CD8-positive, alpha-beta memory T cell (primary cell): ENCODE results near the gene UCN2. TPM values are rescaled to one million over a fixed set of nuclear protein-coding genes. Genes with fewer than 3 reads are reported as not detected.
A peak's percentile ranks its signal among the peaks of the same experiment; 100 is the strongest.

ENCODE experiments used
- CTCF ChIA-PET: fragments of 350-600 bp; sonication (Branson Sonifier 250); formaldehyde crosslinking; loops from one replicate; lab custom pipeline; 2021; ENCODE audit warnings: antibody characterized with exemption; lab: Charles Lee
- POLR2A ChIA-PET: fragments of 350-600 bp; sonication (Branson Sonifier 250); formaldehyde crosslinking; loops from one replicate; lab custom pipeline; 2021; ENCODE audit warnings: antibody characterized with exemption; lab: Charles Lee
- DNase-seq, 5 donors: peaks; one replicate each; pipeline versions ENCODE4 v3.0.0 to v3.0.0-alpha.2; 2020 to 2022; ENCODE audit warnings: mixed read lengths in 1 of 5
- H3K27ac ChIP-seq: one replicate; pipeline ENCODE4 v1.7.0; 2013; ENCODE audit warnings: low read depth, mild to moderate bottlenecking, low read length, moderate library complexity
- H3K27me3 ChIP-seq: 2 replicates; pipeline ENCODE4 v1.7.0; 2013; ENCODE audit warnings: low read length, mild to moderate bottlenecking; ENCODE audit not compliant: insufficient read depth, poor library complexity, severe bottlenecking
- H3K36me3 ChIP-seq: 2 replicates; pipeline ENCODE4 v1.7.0; 2013; ENCODE audit warnings: mild to moderate bottlenecking, low read length, moderate library complexity; ENCODE audit not compliant: insufficient read depth
- H3K4me1 ChIP-seq: 2 replicates; pipeline ENCODE4 v1.7.0; 2013; ENCODE audit warnings: mild to moderate bottlenecking, low read length, moderate library complexity; ENCODE audit not compliant: insufficient read depth
- H3K4me3 ChIP-seq: 2 replicates; pipeline ENCODE4 v1.7.0; 2013; ENCODE audit warnings: mild to moderate bottlenecking, low read length
- H3K9me3 ChIP-seq: 2 replicates; pipeline ENCODE4 v1.7.0; 2013; ENCODE audit warnings: mild to moderate bottlenecking, low read length
- H3K27ac Mint-ChIP-seq, 8 donors: one replicate each; pipeline ENCODE4 v1.8.0; 2020 to 2021; ENCODE audit warnings: mixed read lengths in 8 of 8, mild to moderate bottlenecking in 6 of 8, inconsistent platforms in 3 of 8, moderate library complexity in 3 of 8
- H3K27me3 Mint-ChIP-seq, 2 donors: one replicate each; pipeline ENCODE4 v1.8.0; 2020 to 2021; ENCODE audit warnings: mixed read lengths in 2 of 2, mild to moderate bottlenecking in 1 of 2, moderate library complexity in 1 of 2
- H3K36me3 Mint-ChIP-seq, 3 donors: one replicate each; pipeline ENCODE4 v1.8.0; 2020 to 2021; ENCODE audit warnings: mixed read lengths in 3 of 3, inconsistent platforms in 1 of 3, mild to moderate bottlenecking in 1 of 3
- H3K4me1 Mint-ChIP-seq, 3 donors: one replicate each; pipeline ENCODE4 v1.8.0; 2020 to 2021; ENCODE audit warnings: mixed read lengths in 3 of 3, inconsistent platforms in 1 of 3, mild to moderate bottlenecking in 1 of 3
- H3K4me3 Mint-ChIP-seq, 7 donors: one replicate each; pipeline ENCODE4 v1.8.0; 2020 to 2021; ENCODE audit warnings: mixed read lengths in 7 of 7, mild to moderate bottlenecking in 6 of 7, moderate library complexity in 4 of 7, inconsistent platforms in 2 of 7
- H3K9me3 Mint-ChIP-seq, 5 donors: one replicate each; pipeline ENCODE4 v1.8.0; 2020 to 2022; ENCODE audit warnings: mixed read lengths in 5 of 5, mild to moderate bottlenecking in 3 of 5, moderate library complexity in 2 of 5, inconsistent platforms in 1 of 5
- polyA plus RNA-seq: library from polyadenylated mRNA; unstranded; fragments of 300-500 nt; fragmentation: Illumina TruSeq; gene quantifications from one replicate; pipeline ENCODE4 v1.2.3, GENCODE V29; 2021
- total RNA-seq, 2 experiments: library from RNA; stranded (reverse); gene quantifications; one replicate each; pipeline ENCODE4 v1.2.3, GENCODE V29; 2021

Gene UCN2
- total and polyA plus RNA-seq, 3 experiments from 2014 or later = not detected

- no peak overlapping the region for H3K4me3 ChIP-seq
- H3K27ac ChIP-seq = no peak overlapping the region
- no peaks in the 10 kb centered on the region for H3K9me3 ChIP-seq
- Mint-ChIP-seq H3K4me1 (peaks cover 0 to 5% (median 0%) of the 10 kb centered on the region in 3 donors), H3K9me3 (no peaks in the 10 kb centered on the region), H3K27me3 (peaks cover 0 to 10% of the 10 kb centered on the region in 2 donors), H3K36me3 (peaks cover 0 to 76% (median 13%) of the 10 kb centered on the region in 3 donors), H3K4me3 (no peak overlapping the region), H3K27ac (peak overlapping the region in 2 of 8 donors; percentile 82 to 87)
- CTCF ChIA-PET = interaction anchor here (1.7 kb wide), 1 partner anchor 10 kb away, joined by 4 read pairs; the partner anchor contains the start of gene UQCRC1
- no peaks in the 10 kb centered on the region for H3K27me3 ChIP-seq
- POLR2A ChIA-PET = no interaction called here
- peaks cover 45% of the 10 kb centered on the region for H3K36me3 ChIP-seq
- H3K4me1 ChIP-seq = no peaks in the 10 kb centered on the region
- no peak for DNase-seq
Observed at GRCh38 chr3:48599509-48600285, 36.1 kb upstream of the UCN2 start.

- no peaks in the 10 kb centered on the region for H3K4me1 ChIP-seq
- no peak overlapping the region for H3K4me3 ChIP-seq
- H3K9me3 ChIP-seq = no peaks in the 10 kb centered on the region
- no peak overlapping the region for H3K27ac ChIP-seq
- peaks cover 0 to 11% (median 2%) of the 10 kb centered on the region in 3 donors for H3K4me1 Mint-ChIP-seq
- no peak for DNase-seq
- peaks cover 39% of the 10 kb centered on the region for H3K36me3 ChIP-seq
- H3K27me3 ChIP-seq = no peaks in the 10 kb centered on the region
- H3K27me3 Mint-ChIP-seq = peaks cover 3 to 16% of the 10 kb centered on the region in 2 donors
- ChIA-PET CTCF (interaction anchor here (1.7 kb wide), 1 partner anchor 10 kb away, joined by 4 read pairs; the partner anchor contains the start of gene UQCRC1), POLR2A (no interaction called here)
- no peaks in the 10 kb centered on the region for H3K9me3 Mint-ChIP-seq
- no peak overlapping the region for H3K4me3 Mint-ChIP-seq
- peaks cover 0 to 70% (median 13%) of the 10 kb centered on the region in 3 donors for H3K36me3 Mint-ChIP-seq
- peak overlapping the region in 1 of 8 donors; percentile 82 for H3K27ac Mint-ChIP-seq
Observed at GRCh38 chr3:48599077-48599501, 35.5 kb upstream of the UCN2 start.

GRCh38 chr3:48598323-48599076 lies 34.9 kb upstream of the UCN2 start:
- POLR2A ChIA-PET = no interaction called here
- H3K9me3 Mint-ChIP-seq = no peaks in the 10 kb centered on the region
- no peak for DNase-seq
- H3K27me3 ChIP-seq = no peaks in the 10 kb centered on the region
- CTCF ChIA-PET = interaction anchor here (0.5 to 1.7 kb wide), 2 partner anchors 11 to 92 kb away, joined by 3 to 4 read pairs; partner anchors contain the start of gene UQCRC1
- no peaks in the 10 kb centered on the region for H3K4me1 ChIP-seq
- no peak overlapping the region for H3K27ac ChIP-seq
- H3K36me3 ChIP-seq = peaks cover 33% of the 10 kb centered on the region
- H3K4me3 ChIP-seq = no peak overlapping the region
- peaks cover 0 to 11% (median 2%) of the 10 kb centered on the region in 3 donors for H3K4me1 Mint-ChIP-seq
- no peaks in the 10 kb centered on the region for H3K9me3 ChIP-seq
- peak overlapping the region in 1 of 8 donors; percentile 54 for H3K27ac Mint-ChIP-seq
- peaks cover 0 to 64% (median 13%) of the 10 kb centered on the region in 3 donors for H3K36me3 Mint-ChIP-seq
- H3K27me3 Mint-ChIP-seq = peaks cover 4 to 16% of the 10 kb centered on the region in 2 donors
- H3K4me3 Mint-ChIP-seq = no peak overlapping the region

GRCh38 chr3:48597408-48597800 lies 33.8 kb upstream of the UCN2 start:
- DNase-seq = no peak
- H3K9me3 Mint-ChIP-seq = no peaks in the 10 kb centered on the region
- Histone ChIP-seq H3K4me3 (no peak overlapping the region), H3K9me3 (no peaks in the 10 kb centered on the region), H3K36me3 (peaks cover 26% of the 10 kb centered on the region), H3K4me1 (no peaks in the 10 kb centered on the region), H3K27ac (no peak overlapping the region), H3K27me3 (no peaks in the 10 kb centered on the region)
- peaks cover 0 to 11% (median 2%) of the 10 kb centered on the region in 3 donors for H3K4me1 Mint-ChIP-seq
- peaks cover 0 to 54% (median 10%) of the 10 kb centered on the region in 3 donors for H3K36me3 Mint-ChIP-seq
- H3K4me3 Mint-ChIP-seq = peak overlapping the region in 1 of 7 donors; percentile 29
- POLR2A ChIA-PET = no interaction called here
- peaks cover 10 to 25% of the 10 kb centered on the region in 2 donors for H3K27me3 Mint-ChIP-seq
- H3K27ac Mint-ChIP-seq = peak overlapping the region in 3 of 8 donors; percentile 28 to 75 (median 51)
- CTCF ChIA-PET = interaction anchor here (1.4 kb wide), 1 partner anchor 39 kb away, joined by 5 read pairs; no protein-coding TSS in a partner anchor

- peaks cover 0 to 11% (median 2%) of the 10 kb centered on the region in 3 donors for H3K4me1 Mint-ChIP-seq
- Histone ChIP-seq H3K36me3 (peaks cover 26% of the 10 kb centered on the region), H3K4me1 (no peaks in the 10 kb centered on the region), H3K9me3 (no peaks in the 10 kb centered on the region), H3K27me3 (no peaks in the 10 kb centered on the region), H3K27ac (no peak overlapping the region), H3K4me3 (no peak overlapping the region)
- H3K4me3 Mint-ChIP-seq = no peak overlapping the region
- ChIA-PET CTCF (interaction anchor here (1.4 kb wide), 1 partner anchor 39 kb away, joined by 5 read pairs; no protein-coding TSS in a partner anchor), POLR2A (no interaction called here)
- H3K36me3 Mint-ChIP-seq = peaks cover 0 to 50% (median 8%) of the 10 kb centered on the region in 3 donors
- no peak for DNase-seq
- H3K27me3 Mint-ChIP-seq = peaks cover 10 to 29% of the 10 kb centered on the region in 2 donors
- no peaks in the 10 kb centered on the region for H3K9me3 Mint-ChIP-seq
- peak overlapping the region in 3 of 8 donors; percentile 28 to 75 (median 51) for H3K27ac Mint-ChIP-seq
Observed at GRCh38 chr3:48596676-48597407, 33.3 kb upstream of the UCN2 start.

- no peak overlapping the region for H3K4me3 ChIP-seq
- Mint-ChIP-seq H3K27ac (peak overlapping the region in 1 of 8 donors; percentile 94), H3K27me3 (peaks cover 12 to 30% of the 10 kb centered on the region in 2 donors), H3K9me3 (no peaks in the 10 kb centered on the region), H3K36me3 (peaks cover 0 to 43% (median 8%) of the 10 kb centered on the region in 3 donors), H3K4me1 (peaks cover 0 to 11% (median 2%) of the 10 kb centered on the region in 3 donors), H3K4me3 (no peak overlapping the region)
- H3K9me3 ChIP-seq = no peaks in the 10 kb centered on the region
- H3K27ac ChIP-seq = no peak overlapping the region
- H3K27me3 ChIP-seq = no peaks in the 10 kb centered on the region
- H3K36me3 ChIP-seq = peaks cover 19% of the 10 kb centered on the region
- no peak for DNase-seq
- POLR2A ChIA-PET = no interaction called here
- no peaks in the 10 kb centered on the region for H3K4me1 ChIP-seq
- CTCF ChIA-PET = no interaction called here
Observed at GRCh38 chr3:48596157-48596556, 32.6 kb upstream of the UCN2 start.

- Histone ChIP-seq H3K4me3 (no peak overlapping the region), H3K27ac (no peak overlapping the region), H3K4me1 (no peaks in the 10 kb centered on the region), H3K9me3 (no peaks in the 10 kb centered on the region), H3K36me3 (peaks cover 14% of the 10 kb centered on the region), H3K27me3 (no peaks in the 10 kb centered on the region)
- Mint-ChIP-seq H3K27me3 (peaks cover 15 to 35% of the 10 kb centered on the region in 2 donors), H3K4me1 (peaks cover 0 to 11% (median 2%) of the 10 kb centered on the region in 3 donors), H3K27ac (peak overlapping the region in 1 of 8 donors; percentile 94), H3K9me3 (no peaks in the 10 kb centered on the region), H3K4me3 (no peak overlapping the region), H3K36me3 (peaks cover 0 to 38% (median 5%) of the 10 kb centered on the region in 3 donors)
- no peak for DNase-seq
- ChIA-PET CTCF (no interaction called here), POLR2A (no interaction called here)
Observed at GRCh38 chr3:48595526-48596121, 32.0 kb upstream of the UCN2 start.
